SK-N-SH (cell line): ENCODE results near the gene QSOX1.

ENCODE experiments used
- EZH2phosphoT487 ChIP-seq: fragments of 200-600 bp; sonication (generic); IDR thresholded peaks from 2 replicates; pipeline ENCODE4 v1.6.1; 2017; ENCODE audit warnings: low read depth, mixed run types, mild to moderate bottlenecking, antibody characterized with exemption, moderate library complexity, borderline replicate concordance
- GABPA ChIP-seq: IDR thresholded peaks from 2 replicates; pipeline ENCODE4 v1.4.0; 2012; ENCODE audit warnings: low read depth, mild to moderate bottlenecking
- JUND ChIP-seq: IDR thresholded peaks from 2 replicates; pipeline ENCODE4 v1.4.0; 2012
- MEF2A ChIP-seq: IDR thresholded peaks from 2 replicates; pipeline ENCODE4 v1.4.0; 2012; ENCODE audit warnings: low read depth, borderline replicate concordance
- NFIC ChIP-seq: IDR thresholded peaks from 2 replicates; pipeline ENCODE4 v1.4.0; 2012; ENCODE audit warnings: borderline replicate concordance
- SMC3 ChIP-seq: IDR thresholded peaks from 2 replicates; pipeline ENCODE4 v1.6.1; 2012; ENCODE audit warnings: low read depth, low read length, improper control_type of control experiment
- YY1 ChIP-seq: IDR thresholded peaks from 2 replicates; pipeline ENCODE4 v1.4.0; 2012; ENCODE audit warnings: low read depth, mild to moderate bottlenecking
- TF ChIP-seq, protein P1 (sequence below): fragments of 200-600 bp; sonication (generic); IDR thresholded peaks from 2 replicates; pipeline ENCODE4 v1.6.1; 2017; ENCODE audit warnings: antibody characterized with exemption, mild to moderate bottlenecking, moderate library complexity
- TF ChIP-seq, protein P2 (sequence below): IDR thresholded peaks from 2 replicates; pipeline ENCODE4 v1.4.0; 2012; ENCODE audit warnings: low read depth
- TF ChIP-seq, protein P3 (sequence below): IDR thresholded peaks from 2 replicates; pipeline ENCODE4 v1.4.0; 2012; ENCODE audit warnings: low read depth, borderline replicate concordance
- TF ChIP-seq, protein P4 (sequence below): IDR thresholded peaks from 2 replicates; pipeline ENCODE4 v1.4.0; 2012; ENCODE audit warnings: low read depth, borderline replicate concordance

DNA sequence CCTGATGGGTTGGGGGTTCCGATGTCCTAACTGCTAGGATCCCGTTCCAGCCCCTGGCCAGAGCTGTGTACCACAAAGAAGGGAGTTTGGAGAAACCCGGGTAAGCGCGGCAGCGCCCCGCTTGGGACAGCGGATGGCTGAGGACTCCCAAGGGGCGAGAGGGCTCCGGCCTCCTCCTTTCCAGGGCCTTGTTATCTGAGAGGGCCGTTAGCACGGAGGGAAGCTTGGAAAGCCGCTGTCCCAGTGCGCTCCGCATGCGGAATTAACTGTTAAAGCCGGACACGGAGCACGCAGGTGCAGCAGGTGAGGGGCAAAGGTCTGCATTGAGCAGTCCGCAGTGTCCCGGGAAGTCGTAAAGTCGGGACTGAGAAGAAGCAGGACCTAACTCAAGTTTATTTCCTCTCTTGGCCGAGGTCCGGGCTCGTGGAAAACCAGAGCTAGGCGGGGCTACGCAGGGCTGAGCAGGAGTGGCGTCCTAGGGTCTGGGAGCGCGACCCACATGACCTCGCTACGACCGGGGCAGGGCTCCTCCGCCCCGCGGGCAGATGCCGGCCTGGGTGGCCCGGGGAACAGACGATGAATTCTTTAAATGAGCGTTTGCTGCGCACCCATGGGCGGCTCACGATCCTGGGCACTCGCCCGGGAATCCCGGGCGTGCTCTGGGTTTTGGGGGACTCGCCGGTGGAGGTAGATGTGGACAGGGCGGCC lies 79.9 kb downstream of the QSOX1 start:
- TF ChIP-seq, protein P1, sequence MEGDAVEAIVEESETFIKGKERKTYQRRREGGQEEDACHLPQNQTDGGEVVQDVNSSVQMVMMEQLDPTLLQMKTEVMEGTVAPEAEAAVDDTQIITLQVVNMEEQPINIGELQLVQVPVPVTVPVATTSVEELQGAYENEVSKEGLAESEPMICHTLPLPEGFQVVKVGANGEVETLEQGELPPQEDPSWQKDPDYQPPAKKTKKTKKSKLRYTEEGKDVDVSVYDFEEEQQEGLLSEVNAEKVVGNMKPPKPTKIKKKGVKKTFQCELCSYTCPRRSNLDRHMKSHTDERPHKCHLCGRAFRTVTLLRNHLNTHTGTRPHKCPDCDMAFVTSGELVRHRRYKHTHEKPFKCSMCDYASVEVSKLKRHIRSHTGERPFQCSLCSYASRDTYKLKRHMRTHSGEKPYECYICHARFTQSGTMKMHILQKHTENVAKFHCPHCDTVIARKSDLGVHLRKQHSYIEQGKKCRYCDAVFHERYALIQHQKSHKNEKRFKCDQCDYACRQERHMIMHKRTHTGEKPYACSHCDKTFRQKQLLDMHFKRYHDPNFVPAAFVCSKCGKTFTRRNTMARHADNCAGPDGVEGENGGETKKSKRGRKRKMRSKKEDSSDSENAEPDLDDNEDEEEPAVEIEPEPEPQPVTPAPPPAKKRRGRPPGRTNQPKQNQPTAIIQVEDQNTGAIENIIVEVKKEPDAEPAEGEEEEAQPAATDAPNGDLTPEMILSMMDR, result no peak
- TF ChIP-seq YY1 (no peak), JUND (no peak), MEF2A (no peak), NFIC (no peak), SMC3 (no peak), GABPA (no peak), EZH2phosphoT487 (peak; percentile 93; the same call in 1 of the 2 replicates)
- TF ChIP-seq, protein P2, sequence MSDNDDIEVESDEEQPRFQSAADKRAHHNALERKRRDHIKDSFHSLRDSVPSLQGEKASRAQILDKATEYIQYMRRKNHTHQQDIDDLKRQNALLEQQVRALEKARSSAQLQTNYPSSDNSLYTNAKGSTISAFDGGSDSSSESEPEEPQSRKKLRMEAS, result no peak
- TF ChIP-seq, protein P3, sequence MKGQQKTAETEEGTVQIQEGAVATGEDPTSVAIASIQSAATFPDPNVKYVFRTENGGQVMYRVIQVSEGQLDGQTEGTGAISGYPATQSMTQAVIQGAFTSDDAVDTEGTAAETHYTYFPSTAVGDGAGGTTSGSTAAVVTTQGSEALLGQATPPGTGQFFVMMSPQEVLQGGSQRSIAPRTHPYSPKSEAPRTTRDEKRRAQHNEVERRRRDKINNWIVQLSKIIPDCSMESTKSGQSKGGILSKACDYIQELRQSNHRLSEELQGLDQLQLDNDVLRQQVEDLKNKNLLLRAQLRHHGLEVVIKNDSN, result no peak
- TF ChIP-seq, protein P4, sequence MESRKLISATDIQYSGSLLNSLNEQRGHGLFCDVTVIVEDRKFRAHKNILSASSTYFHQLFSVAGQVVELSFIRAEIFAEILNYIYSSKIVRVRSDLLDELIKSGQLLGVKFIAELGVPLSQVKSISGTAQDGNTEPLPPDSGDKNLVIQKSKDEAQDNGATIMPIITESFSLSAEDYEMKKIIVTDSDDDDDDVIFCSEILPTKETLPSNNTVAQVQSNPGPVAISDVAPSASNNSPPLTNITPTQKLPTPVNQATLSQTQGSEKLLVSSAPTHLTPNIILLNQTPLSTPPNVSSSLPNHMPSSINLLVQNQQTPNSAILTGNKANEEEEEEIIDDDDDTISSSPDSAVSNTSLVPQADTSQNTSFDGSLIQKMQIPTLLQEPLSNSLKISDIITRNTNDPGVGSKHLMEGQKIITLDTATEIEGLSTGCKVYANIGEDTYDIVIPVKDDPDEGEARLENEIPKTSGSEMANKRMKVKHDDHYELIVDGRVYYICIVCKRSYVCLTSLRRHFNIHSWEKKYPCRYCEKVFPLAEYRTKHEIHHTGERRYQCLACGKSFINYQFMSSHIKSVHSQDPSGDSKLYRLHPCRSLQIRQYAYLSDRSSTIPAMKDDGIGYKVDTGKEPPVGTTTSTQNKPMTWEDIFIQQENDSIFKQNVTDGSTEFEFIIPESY, result no peak
